ENCODE results near the gene HAUS8. TPM values are rescaled to one million over a fixed set of nuclear protein-coding genes. Genes with fewer than 3 reads are reported as not detected.

The HAUS8 gene
- total and polyA plus RNA-seq, 2 donors (not counting 3 experiments of a cell fraction or from before 2014, with no cell fraction given): 9.6 to 30.3 TPM

- Histone ChIP-seq H3K9me3 (replicated peaks; ENCODE audit: control insufficient read depth, insufficient read depth, low read length) (no peaks in the 10 kb centered on the region), H3K4me2 (ENCODE audit: insufficient read depth, low read length) (peak overlapping the region; percentile 53), H3K9me1 (replicated peaks; ENCODE audit: control insufficient read depth, extremely low read depth, insufficient read depth, low read length) (no peaks in the 10 kb centered on the region), H3K4me1 (ENCODE audit: control insufficient read depth, extremely low read depth, insufficient read depth, low read length) (peaks cover 44% of the 10 kb centered on the region), H3K9ac (replicated peaks; ENCODE audit: extremely low read depth, insufficient read depth, low read length) (no peak overlapping the region), H3K36me3 (ENCODE audit: control insufficient read depth in 2 of 2, extremely low read depth in 1 of 2, insufficient read depth in 2 of 2, low read length in 2 of 2) (no peaks in the 10 kb centered on the region), H4K20me1 (replicated peaks; ENCODE audit: control insufficient read depth, extremely low read depth, insufficient read depth, low read length) (no peaks in the 10 kb centered on the region), H3K79me2 (ENCODE audit: control insufficient read depth, insufficient read depth, low read length) (peaks cover 84% of the 10 kb centered on the region), H3K27ac (ENCODE audit: insufficient read depth, low read depth, low read length) (no peak overlapping the region), H2AFZ (ENCODE audit: low read depth, low read length) (no peak overlapping the region), H3K4me3 (replicated peaks in 1 of 3; ENCODE audit: insufficient read depth in 1 of 3, low read depth in 1 of 3, low read length in 3 of 3) (no peak overlapping the region), H3K27me3 (ENCODE audit: control insufficient read depth in 2 of 2, insufficient read depth in 2 of 2, low read length in 2 of 2) (no peaks in the 10 kb centered on the region)
- POLR2A ChIA-PET: no interaction called here
- dilution Hi-C loops (cut with MboI; ENCODE audit: extremely low pct_ligation_motif_present, low sequenced_read_pairs): no loop called here
- CTCF ChIA-PET: interaction anchor here (2.0 kb wide), 1 partner anchor 31 kb away, joined by 6 read pairs; no protein-coding TSS in a partner anchor
- no peak for TF ChIP-seq MAX (IDR thresholded peaks at IDR 0.05; ENCODE audit: insufficient read depth, insufficient read length)
- TF ChIP-seq GATA2 (IDR thresholded peaks at IDR 0.05; ENCODE audit: insufficient read depth, insufficient read length, low read depth, low read length): no peak
- no peak for TF ChIP-seq POLR2AphosphoS5 (IDR thresholded peaks at IDR 0.05; ENCODE audit: insufficient read depth, low read depth, low read length)
- TF ChIP-seq FOS (IDR thresholded peaks at IDR 0.05; ENCODE audit: borderline replicate concordance, insufficient read depth, low read length): no peak
- no peak for TF ChIP-seq CTCF (IDR thresholded peaks at IDR 0.05; ENCODE audit: extremely low read depth in 1 of 2, insufficient read depth in 1 of 2, low read depth in 1 of 2, low read length in 2 of 2)
- no peak for TF ChIP-seq MYC (IDR thresholded peaks at IDR 0.05; ENCODE audit: low read depth, low read length)
- TF ChIP-seq JUN (IDR thresholded peaks at IDR 0.05; ENCODE audit: borderline replicate concordance, insufficient read depth, insufficient read length, low read depth): no peak
- DNase-seq (ENCODE audit: low read depth, low spot score): no peak
- BruUV-seq (replicated peaks): no TSS peak
- FAIRE-seq: no peak
- intact Hi-C loops (cut with micrococcal nuclease): no loop called here
Observed at GRCh38 chr19:17077447-17078028, 2.3 kb upstream of the HAUS8 start.
